HG03095 (cell line): Measurements from ENCODE around the gene SOCS2.
"Not testable (repeated sequence)": the region's sequence is repeated elsewhere in the genome, so short reads cannot be mapped to it uniquely, and the experiment has no call there.

Source experiments
- ATAC-seq: cut with Tn5 transposase; IDR thresholded peaks from one replicate; pipeline ENCODE4 v1.9.1; 2021; ENCODE audit warnings: moderate library complexity; ENCODE audit not compliant: unreplicated experiment

SOCS2 gene

GRCh38 chr12:93592641-93593406, 20.3 kb downstream of the SOCS2 start:
- no peak for ATAC-seq

GRCh38 chr12:93593843-93594242, 21.4 kb downstream of the SOCS2 start:
- ATAC-seq: no peak

- ATAC-seq: no peak
These were observed 22.4 kb downstream of the SOCS2 start for GRCh38 chr12:93594766-93595311.

GRCh38 chr12:93595351-93595750, 22.9 kb downstream of the SOCS2 start:
- ATAC-seq: no peak

GRCh38 chr12:93597608-93598007, 25.1 kb downstream of the SOCS2 start:
- ATAC-seq: no peak

GRCh38 chr12:93599192-93599591, 26.7 kb downstream of the SOCS2 start:
- ATAC-seq: no peak

GRCh38 chr12:93601591-93601990, 29.1 kb downstream of the SOCS2 start:
- ATAC-seq: no peak

GRCh38 chr12:93602897-93603668, 30.6 kb downstream of the SOCS2 start:
- no peak for ATAC-seq

GRCh38 chr12:93603762-93604161, 31.3 kb downstream of the SOCS2 start:
- no peak for ATAC-seq

GRCh38 chr12:93608313-93608712, 35.8 kb downstream of the SOCS2 start:
- ATAC-seq: no peak

- ATAC-seq: no peak
These were observed 37.1 kb downstream of the SOCS2 start for GRCh38 chr12:93609281-93610192.

- no peak for ATAC-seq
These were observed 40.3 kb downstream of the SOCS2 start for GRCh38 chr12:93612776-93613175.

- no peak for ATAC-seq
These were observed 42.6 kb downstream of the SOCS2 start for GRCh38 chr12:93614917-93615596.

- no peak for ATAC-seq
These were observed 44.2 kb downstream of the SOCS2 start for GRCh38 chr12:93616584-93617101.

- ATAC-seq: no peak
These were observed 46.5 kb downstream of the SOCS2 start for GRCh38 chr12:93618891-93619410.

GRCh38 chr12:93621986-93622385, 49.5 kb downstream of the SOCS2 start:
- ATAC-seq: no peak

GRCh38 chr12:93622485-93622884, 50.0 kb downstream of the SOCS2 start:
- no peak for ATAC-seq

- peak; percentile 78 for ATAC-seq
These were observed 52.3 kb downstream of the SOCS2 start for GRCh38 chr12:93624595-93625294.

GRCh38 chr12:93625295-93625645, 52.8 kb downstream of the SOCS2 start:
- not testable (repeated sequence) for ATAC-seq
